ENCODE measurements around the gene SLC50A1.
"Not testable (repeated sequence)": the region's sequence is repeated elsewhere in the genome, so short reads cannot be mapped to it uniquely, and the experiment has no call there.

The SLC50A1 gene

GRCh38 chr1:155116113-155116764, 19.4 kb upstream of the SLC50A1 start:
- no peak overlapping the region for H3K4me3 ChIP-seq (ENCODE audit: low read depth, low read length)
- no peak for DNase-seq (ENCODE audit: low read depth)
- TF ChIP-seq, protein P1, sequence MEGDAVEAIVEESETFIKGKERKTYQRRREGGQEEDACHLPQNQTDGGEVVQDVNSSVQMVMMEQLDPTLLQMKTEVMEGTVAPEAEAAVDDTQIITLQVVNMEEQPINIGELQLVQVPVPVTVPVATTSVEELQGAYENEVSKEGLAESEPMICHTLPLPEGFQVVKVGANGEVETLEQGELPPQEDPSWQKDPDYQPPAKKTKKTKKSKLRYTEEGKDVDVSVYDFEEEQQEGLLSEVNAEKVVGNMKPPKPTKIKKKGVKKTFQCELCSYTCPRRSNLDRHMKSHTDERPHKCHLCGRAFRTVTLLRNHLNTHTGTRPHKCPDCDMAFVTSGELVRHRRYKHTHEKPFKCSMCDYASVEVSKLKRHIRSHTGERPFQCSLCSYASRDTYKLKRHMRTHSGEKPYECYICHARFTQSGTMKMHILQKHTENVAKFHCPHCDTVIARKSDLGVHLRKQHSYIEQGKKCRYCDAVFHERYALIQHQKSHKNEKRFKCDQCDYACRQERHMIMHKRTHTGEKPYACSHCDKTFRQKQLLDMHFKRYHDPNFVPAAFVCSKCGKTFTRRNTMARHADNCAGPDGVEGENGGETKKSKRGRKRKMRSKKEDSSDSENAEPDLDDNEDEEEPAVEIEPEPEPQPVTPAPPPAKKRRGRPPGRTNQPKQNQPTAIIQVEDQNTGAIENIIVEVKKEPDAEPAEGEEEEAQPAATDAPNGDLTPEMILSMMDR (IDR thresholded peaks at IDR 0.05; ENCODE audit: control insufficient read depth, extremely low read depth, insufficient read depth), result no peak

- H3K4me3 ChIP-seq (ENCODE audit: low read depth, low read length), result no peak overlapping the region
- no peak for DNase-seq (ENCODE audit: low read depth)
- TF ChIP-seq, protein P1 (IDR thresholded peaks at IDR 0.05; ENCODE audit: control insufficient read depth, extremely low read depth, insufficient read depth), result no peak
Observed at GRCh38 chr1:155117610-155118009, 18.0 kb upstream of the SLC50A1 start.

DNA sequence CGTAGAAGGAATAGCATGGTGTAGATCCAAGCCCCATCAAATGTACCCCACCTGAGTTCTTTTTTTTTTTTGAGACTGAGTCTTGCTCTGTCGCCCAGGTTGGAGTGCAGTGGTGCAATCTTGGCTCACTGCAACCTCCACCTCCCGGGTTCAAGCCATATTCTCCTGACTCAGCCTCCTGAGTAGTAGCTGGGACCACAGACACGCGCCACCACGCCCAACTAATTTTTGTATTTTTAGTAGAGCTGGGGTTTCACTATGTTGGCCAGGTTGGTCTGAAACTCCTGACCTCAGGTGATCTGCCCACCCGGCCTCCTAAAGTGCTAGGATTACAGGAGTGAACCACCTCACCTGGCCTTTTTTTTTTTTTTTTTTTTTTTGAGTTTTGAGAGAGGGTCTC, 17.6 kb upstream of the SLC50A1 start:
- DNase-seq (ENCODE audit: low read depth); H3K4me3 ChIP-seq (ENCODE audit: low read depth, low read length): not testable (repeated sequence)

GRCh38 chr1:155120253-155120652, 15.4 kb upstream of the SLC50A1 start:
- TF ChIP-seq, protein P1 (IDR thresholded peaks at IDR 0.05; ENCODE audit: control insufficient read depth, extremely low read depth, insufficient read depth), result no peak
- no peak overlapping the region for H3K4me3 ChIP-seq (ENCODE audit: low read depth, low read length)
- no peak for DNase-seq (ENCODE audit: low read depth)

- no peak for DNase-seq (ENCODE audit: low read depth)
- H3K4me3 ChIP-seq (ENCODE audit: low read depth, low read length), result no peak overlapping the region
- TF ChIP-seq, protein P1 (IDR thresholded peaks at IDR 0.05; ENCODE audit: control insufficient read depth, extremely low read depth, insufficient read depth), result no peak
Observed at GRCh38 chr1:155121249-155121648, 14.4 kb upstream of the SLC50A1 start.

DNA sequence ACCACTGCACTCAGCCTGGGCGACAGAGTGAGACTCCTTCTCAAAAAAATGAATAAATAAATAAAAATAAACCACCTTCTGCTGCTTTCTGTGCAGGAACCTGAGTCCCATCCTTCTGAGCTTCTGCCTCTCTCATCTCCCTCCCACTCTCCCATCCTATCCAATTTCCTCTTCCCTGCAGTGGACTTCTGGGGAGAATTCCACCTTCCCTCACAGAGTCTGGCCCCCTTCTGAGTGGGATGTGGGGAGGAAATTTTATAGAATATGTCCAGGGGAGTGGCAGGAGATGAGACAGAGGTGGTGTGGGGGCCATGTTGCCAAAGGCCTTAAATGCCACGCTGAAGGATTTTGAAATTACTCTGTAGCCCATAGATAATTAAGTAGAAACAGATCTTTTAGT, 13.3 kb upstream of the SLC50A1 start:
- TF ChIP-seq, protein P1 (IDR thresholded peaks at IDR 0.05; ENCODE audit: control insufficient read depth, extremely low read depth, insufficient read depth), result no peak
- no peak for DNase-seq (ENCODE audit: low read depth)

GRCh38 chr1:155123801-155124200, 11.9 kb upstream of the SLC50A1 start:
- DNase-seq (ENCODE audit: low read depth), result no peak
- H3K4me3 ChIP-seq (ENCODE audit: low read depth, low read length), result no peak overlapping the region
- TF ChIP-seq, protein P1 (IDR thresholded peaks at IDR 0.05; ENCODE audit: control insufficient read depth, extremely low read depth, insufficient read depth), result no peak

More for the DNA sequence above, 13.3 kb upstream of the SLC50A1 start:
- no peak overlapping the region for H3K4me3 ChIP-seq (ENCODE audit: low read depth, low read length)

All from LNCaP clone FGC (cell line).